ENCODE data around the gene ABCA7. TPM values are rescaled to one million over a fixed set of nuclear protein-coding genes. Genes with fewer than 3 reads are reported as not detected.

Gene ABCA7
- total RNA-seq, 1 donor from 2014 or later = 2.0 TPM

DNA sequence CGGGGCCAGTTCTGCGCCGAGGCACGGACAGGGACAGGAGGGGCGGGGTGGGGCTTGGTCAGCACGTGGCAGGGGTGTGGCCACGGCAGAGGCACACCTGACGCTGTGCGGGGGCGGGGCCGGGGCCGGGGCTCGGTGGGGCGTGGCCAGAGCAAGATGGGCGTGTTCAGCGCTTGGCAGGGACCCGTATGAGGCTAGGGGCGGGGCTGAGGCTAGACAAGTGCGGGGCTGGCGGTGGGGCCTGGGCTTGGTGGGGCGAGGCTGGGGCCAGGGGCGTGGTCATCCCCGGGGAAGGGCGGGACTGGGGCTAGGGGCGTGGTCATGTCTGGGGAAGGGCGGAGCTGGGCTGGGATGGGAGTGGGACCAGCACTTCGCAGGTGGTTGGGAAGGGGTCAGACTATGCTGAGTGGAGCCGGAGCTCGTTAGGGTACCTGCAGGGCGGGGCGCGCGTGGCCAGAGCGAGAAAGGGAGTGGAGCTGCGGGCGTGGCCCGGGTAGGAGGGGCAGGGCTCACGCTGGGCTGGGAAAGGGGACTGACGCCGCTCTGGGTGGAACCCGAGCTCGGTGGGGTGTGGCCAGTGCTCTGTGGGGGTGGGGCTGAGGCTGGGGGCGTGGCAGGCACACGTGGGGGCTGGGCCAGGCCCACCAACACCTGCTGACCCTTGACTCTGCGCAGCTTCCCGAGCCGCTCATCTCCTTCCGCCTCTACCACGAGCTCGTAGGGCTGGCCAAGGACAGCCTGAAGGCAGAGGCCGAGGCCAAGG, 42.4 kb downstream of the ABCA7 start:
- FAIRE-seq (no peak), DNase-seq (ENCODE audit: low spot score in 2 of 2) (no peak)

GRCh38 chr19:1082928-1083816, 43.3 kb downstream of the ABCA7 start:
- no peak for DNase-seq (ENCODE audit: low spot score in 2 of 2)
- FAIRE-seq = no peak

GRCh38 chr19:1084024-1084868, 44.3 kb downstream of the ABCA7 start:
- DNase-seq (ENCODE audit: low spot score in 2 of 2) (no peak), FAIRE-seq (no peak)

DNA sequence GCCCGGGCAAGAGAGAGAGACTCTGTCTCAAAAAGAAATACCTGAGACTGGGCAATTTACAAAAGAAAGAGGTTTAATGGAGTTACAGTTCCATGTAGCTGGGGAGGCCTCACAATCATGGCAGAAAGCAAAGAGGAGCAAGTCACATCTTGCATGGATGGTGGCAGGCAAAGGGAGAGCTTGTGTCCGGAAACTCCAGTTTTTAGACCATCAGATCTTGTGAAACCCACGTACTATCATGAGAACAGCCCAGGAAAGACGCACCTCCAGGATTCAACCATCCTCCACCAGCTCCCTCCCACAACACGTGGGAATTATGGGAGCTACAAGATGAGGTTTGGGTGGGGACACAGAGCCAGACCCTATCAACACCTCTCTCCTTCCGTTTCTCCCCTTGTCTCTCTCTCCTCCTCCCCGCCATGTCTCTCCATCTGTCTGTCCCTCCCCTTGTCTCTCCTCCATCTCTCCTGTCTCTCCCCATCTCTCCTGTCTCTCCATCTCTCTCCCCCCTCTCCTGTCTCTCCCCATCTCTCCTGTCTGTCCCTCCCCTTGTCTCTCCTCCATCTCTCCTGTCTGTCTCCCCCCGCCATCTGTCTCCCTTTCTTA, 45.2 kb downstream of the ABCA7 start:
- FAIRE-seq (no peak), DNase-seq (ENCODE audit: low spot score in 2 of 2) (no peak)

DNA sequence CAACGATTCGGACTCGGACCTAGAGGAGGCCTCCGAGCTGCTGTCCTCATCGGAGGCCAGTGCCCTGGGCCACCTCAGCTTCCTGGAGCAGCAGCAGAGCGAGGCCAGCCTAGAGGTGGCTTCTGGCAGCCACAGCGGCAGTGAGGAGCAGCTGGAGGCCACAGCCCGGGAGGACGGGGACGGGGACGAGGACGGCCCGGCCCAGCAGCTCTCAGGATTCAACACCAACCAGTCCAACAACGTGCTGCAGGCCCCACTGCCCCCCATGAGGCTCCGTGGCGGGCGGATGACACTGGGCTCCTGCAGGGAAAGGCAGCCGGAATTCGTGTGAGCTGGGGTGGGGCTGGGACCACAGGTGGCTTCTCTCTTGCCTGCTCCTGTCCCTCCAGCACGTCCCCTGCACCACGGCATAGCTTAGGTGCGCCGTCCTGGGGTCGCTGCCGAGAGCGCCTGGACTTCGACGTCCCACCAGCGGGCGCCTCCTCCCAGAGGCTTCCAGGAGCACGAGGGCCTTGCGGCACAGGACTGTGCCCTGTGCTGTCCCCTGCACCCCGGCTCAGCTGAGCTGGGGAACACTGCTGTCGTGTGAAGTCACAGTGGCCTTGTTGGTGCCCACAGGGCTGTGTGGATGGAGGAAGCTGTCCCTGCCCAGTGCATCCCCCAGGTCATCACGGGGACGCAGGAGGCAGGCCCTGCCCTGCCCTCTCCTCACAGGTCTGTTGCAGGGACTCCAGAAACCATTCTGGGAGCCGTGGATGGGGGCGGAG, 46.0 kb downstream of the ABCA7 start:
- no peak for FAIRE-seq
- no peak for DNase-seq (ENCODE audit: low spot score in 2 of 2)

DNA sequence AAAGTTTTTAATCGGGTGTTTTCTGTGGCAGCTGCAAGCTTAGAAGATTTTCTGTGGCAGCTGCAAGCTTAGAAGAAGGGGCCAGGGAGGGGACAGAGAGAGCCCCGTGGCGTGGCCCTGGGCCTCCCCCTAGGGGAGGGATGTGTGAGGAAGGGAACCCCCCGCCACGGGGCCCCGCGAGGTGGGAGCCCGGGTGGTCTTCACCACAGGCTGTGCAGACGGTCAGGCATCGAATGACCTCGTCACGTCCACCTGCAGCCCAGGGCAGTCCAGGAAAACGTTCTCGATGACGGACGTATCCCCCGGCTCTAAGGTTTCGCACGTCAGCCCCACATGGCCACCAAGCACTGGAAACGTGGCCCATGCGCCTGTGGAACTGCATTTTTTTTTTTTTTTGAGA, 46.7 kb downstream of the ABCA7 start:
- no peak for FAIRE-seq

DNA sequence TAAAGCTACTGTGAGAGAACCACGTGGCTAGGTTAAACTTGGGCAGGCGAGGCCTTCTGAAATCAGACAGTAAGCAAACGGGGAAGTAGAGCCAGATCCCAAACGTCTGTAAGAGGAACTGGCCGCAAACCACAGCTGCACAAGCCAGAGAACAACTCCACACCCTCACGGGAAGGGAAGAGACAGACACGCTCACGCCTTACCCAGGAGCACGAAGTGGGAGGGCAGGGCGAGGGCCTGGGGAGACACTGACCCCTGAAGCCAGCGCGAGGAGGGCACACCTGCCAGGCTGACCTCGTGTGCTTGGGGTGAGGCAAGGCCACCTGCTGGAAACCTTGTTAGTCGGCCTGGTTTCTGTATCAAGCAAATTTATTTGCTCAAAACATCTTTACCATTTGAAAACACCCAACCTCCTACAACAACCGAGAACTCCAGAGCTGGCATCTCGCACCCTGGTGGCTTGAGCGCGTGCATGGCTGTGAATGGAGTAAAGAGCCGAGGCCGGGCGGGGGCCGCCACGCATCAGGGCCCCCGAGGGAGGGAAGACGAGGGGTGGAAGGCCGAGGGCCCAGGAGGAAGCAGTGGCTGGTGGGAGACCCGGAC, 48.0 kb downstream of the ABCA7 start:
- no peak for DNase-seq (ENCODE audit: low spot score in 2 of 2)
- FAIRE-seq = no peak

More for the DNA sequence above, 46.7 kb downstream of the ABCA7 start:
- no peak for DNase-seq (ENCODE audit: low spot score in 2 of 2)

GRCh38 chr19:1088416-1089010, 48.6 kb downstream of the ABCA7 start:
- FAIRE-seq (no peak), DNase-seq (ENCODE audit: low spot score in 2 of 2) (no peak)

DNA sequence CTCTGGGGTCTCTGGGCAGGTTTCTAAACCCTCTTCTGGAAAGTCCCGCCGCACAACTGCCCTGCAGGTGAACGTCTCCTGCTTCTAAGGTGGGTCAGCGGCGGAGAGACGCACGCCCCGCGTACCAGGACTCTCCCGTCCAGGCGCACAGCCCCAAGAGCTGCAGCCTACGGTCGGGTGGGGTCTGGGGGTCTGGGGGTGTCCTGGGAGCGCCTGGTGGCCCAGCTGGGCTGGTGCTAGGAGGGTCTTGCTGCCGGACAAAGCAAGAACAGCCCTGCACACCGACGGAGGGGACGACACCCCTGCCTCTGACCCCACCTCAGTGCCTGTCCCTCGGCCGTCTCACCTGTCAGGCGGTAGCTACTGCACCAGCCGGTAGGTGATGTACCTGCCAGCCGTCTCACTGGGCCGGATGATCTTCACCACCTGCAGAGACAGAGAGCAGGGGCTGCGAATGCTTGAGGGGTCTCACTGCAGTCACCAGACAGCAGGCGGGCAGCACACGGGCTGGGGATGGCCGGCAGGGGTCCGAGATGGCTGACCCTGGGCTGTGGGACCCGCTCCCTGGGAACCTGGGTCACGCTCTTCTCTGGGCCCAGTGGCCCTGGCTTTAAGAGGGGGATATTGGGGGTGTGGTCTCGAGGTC, 49.3 kb downstream of the ABCA7 start:
- no peak for FAIRE-seq
- DNase-seq (ENCODE audit: low spot score in 2 of 2) = no peak

GRCh38 chr19:1089891-1090290, 50.0 kb downstream of the ABCA7 start:
- FAIRE-seq (no peak), DNase-seq (ENCODE audit: low spot score in 2 of 2) (no peak)

- DNase-seq (ENCODE audit: low spot score in 2 of 2) (no peak), FAIRE-seq (no peak)
Measured at GRCh38 chr19:1090731-1091543, 51.0 kb downstream of the ABCA7 start.

- no peak for FAIRE-seq
- no peak for DNase-seq (ENCODE audit: low spot score in 2 of 2)
Measured at GRCh38 chr19:1091544-1092175, 51.8 kb downstream of the ABCA7 start.

- DNase-seq (ENCODE audit: low spot score in 2 of 2) (no peak), FAIRE-seq (no peak)
Measured at GRCh38 chr19:1093330-1093729, 53.4 kb downstream of the ABCA7 start.

DNA sequence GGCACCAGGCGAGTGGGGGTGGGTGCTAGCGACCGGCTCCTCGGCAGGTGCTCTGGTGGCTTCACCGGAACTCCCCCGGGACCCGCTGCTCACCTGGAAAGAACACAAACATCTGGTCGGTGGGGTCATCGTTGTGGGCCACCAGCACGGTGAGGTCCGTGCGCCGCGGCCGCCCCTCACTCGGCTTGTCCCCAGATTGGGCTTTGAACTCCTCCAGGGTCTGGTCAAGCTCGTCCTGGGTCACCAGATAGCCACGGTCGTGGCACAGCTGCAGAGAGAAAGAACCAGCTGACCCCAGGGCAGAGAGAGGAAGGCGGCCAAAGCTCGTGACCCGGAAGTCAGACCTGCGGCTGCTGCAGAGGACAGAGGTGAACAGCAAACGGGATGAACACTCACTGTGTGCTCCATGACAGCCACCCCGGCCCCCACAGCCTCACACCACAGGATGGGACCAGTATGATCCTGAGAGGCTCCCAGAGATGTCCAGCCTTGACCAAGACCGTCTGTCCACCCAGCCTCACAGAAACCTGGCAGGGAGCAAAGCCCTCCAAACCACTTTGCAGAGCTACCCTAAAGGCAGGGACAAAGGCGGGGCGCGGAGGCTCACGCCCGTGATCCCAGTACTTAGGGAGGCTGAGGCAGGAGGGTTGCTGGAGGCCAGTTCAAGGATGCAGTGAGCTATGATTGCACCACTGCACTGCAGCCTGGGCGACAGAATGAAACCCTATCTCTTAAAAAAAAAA, 54.1 kb downstream of the ABCA7 start:
- FAIRE-seq (no peak), DNase-seq (ENCODE audit: low spot score in 2 of 2) (no peak)

- FAIRE-seq (no peak), DNase-seq (ENCODE audit: low spot score in 2 of 2) (no peak)
Measured at GRCh38 chr19:1094655-1094977, 54.7 kb downstream of the ABCA7 start.

DNA sequence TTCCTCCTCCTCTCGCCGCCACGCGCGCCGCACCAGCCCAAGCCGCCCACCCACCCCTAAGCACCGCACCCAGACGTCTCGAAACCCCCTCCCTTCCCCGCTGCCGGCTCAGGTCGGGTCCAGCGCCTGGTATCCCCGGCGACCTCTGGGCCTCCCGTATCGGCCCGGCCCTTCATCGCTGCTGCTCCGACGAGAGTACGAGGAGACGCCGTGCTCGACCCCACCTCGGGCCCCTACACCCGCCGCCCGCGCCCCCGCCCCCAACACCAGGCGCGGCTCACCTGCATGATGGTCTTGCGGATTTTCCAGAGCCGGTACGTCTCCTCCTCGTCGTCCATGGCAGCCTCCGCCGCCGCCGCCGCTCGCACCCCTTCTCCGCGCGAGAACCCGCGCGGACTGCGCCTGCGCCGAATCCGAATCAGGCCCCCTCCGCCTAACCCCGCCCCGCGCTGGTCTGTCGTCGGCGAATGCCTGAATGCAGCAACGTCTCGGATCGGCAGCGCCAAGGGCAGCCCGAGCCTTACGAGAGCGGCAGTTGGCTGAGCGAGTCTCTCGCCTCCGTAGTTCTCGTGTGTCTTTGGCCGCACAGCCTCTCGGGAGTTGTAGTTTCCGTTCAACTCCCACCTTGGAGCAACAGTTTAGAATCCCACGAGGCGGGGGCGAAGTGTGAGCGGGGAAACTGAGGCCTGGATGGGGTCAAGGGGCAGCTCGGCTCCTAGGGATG, 55.2 kb downstream of the ABCA7 start, which contains the start of gene POLR2E:
Gene POLR2E (minus strand): TSS at position 398 of the 724 bp plus-strand sequence. CDS start 60 bp downstream, at position 338.
- FAIRE-seq (peak; percentile 8), DNase-seq (ENCODE audit: low spot score in 2 of 2) (peak; percentile 100)
